Renal cortex interstitium (tissue), 11 donors: Measurements from ENCODE around the gene CEMIP. TPM values are rescaled to one million over a fixed set of nuclear protein-coding genes. Genes with fewer than 3 reads are reported as not detected.

Source experiments
- DNase-seq, 11 donors: peaks; one replicate each; pipeline ENCODE4 v3.0.0-alpha.2; 2013; ENCODE audit warnings: low read depth in 9 of 11, low spot score in 4 of 11; ENCODE audit errors: extremely low read depth in 1 of 11
- polyA plus RNA-seq, 3 donors: library from polyadenylated mRNA; unstranded; fragments of 120-200 nt; gene quantifications; one replicate each; pipeline ENCODE4 v1.2.1, GENCODE V29; 2013; ENCODE audit not compliant: insufficient read length in 3 of 3

CEMIP gene
- polyA plus RNA-seq, 3 donors: 3.5 to 5.4 (median 5.3) TPM

DNA sequence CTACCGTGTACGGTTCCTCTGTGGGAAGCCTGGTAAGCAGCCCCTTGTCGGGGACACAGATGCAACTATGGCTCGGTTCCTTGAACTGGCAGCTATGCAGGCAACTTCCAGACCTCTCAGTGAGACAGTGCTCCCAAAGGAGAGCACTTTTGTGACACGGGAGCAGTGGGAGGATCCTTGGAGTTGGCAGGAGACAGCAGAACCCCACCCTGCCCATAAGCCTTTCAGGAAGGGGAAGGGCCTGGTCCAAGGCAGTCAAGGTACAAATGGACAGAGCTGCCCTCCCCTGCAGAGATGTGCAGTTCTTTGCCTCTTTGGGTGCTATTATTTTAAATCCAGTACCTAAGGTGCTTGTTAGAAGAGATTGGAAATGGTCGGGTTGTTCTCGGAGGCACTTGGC is 115.9 kb downstream of the CEMIP start:
- DNase-seq: no peak

DNA sequence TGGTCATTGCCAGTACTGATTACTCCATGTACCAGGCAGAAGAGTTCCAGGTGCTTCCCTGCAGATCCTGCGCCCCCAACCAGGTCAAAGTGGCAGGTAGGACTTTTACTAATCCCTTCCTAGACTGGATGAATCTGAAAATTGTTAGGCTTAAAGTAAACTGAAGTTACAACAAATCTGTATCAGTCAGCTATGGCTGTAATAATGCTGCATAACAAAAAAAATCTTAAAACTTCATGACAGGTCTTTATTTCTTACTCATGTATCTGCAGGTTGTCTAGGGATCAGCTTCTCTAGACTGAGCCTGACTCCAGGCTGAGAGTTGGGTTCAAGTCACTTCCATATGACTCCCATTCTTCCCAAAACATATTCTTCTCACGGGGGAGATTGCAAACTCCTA is 116.8 kb downstream of the CEMIP start:
- DNase-seq: no peak

DNA sequence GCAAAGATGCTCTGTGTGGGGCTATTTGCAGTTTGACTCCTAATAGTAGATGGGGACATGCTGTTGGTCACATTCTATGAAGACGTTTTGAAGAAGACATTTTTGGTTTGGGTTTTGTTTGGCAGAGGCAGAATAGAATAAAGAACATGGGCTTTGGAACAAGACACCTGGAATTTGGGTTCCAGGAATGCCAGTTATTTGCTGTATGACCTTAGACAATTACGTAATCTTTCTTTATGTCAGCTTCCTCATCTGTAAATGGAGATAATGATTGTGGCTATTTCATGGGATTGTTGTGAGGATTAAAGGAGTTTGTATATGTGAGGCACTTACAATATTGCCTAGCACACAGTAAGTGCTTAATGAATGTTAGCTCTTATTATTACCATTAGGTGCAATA is 118.9 kb downstream of the CEMIP start:
- DNase-seq: no peak

DNA sequence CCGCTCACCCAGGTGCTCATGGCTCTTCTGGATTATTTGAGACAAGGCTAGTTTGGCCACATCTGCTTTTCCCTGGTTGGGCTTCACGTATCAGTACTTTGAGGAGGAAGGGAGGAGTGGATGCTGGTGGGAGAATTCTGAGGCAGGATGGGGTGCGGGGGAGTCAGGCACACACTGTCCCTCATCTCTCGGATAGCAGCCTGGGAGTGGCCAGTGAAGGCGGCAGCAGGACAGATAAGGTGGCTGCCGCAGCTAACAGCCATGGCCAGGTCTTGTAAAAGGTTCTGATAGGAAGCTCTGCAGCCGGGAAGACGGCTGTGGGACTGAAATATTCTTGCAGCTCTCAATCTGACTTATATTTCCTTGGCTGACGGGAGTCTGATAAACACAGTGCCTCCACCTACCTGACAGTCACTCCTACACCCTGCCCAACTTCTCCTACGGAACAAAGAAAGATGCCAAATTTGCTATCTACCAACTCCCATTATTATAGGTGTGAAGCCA is 123.2 kb downstream of the CEMIP start:
- peak in 5 of 11 donors; percentile 26 to 49 (median 38) for DNase-seq

DNA sequence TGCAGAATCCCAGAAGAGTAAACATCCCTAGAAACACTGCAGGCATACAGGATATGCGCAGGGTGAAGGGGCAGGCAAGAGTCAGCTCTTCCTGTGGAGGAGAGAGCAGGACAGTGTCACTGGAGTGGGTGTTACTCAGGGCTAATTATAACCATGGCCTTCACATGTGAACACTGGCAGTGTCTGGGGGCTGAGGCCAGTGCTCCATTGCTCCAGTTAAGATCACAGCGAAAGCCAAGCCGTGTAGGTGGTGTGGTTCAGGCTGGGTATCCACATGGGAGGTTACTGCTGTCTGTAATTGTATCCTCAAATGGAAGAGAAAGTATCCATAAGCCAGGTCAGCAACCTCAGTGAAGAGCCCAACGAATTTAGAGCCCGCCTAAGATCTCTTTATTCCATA is 125.8 kb downstream of the CEMIP start:
- DNase-seq: peak in 5 of 11 donors; percentile 24 to 61 (median 35)

DNA sequence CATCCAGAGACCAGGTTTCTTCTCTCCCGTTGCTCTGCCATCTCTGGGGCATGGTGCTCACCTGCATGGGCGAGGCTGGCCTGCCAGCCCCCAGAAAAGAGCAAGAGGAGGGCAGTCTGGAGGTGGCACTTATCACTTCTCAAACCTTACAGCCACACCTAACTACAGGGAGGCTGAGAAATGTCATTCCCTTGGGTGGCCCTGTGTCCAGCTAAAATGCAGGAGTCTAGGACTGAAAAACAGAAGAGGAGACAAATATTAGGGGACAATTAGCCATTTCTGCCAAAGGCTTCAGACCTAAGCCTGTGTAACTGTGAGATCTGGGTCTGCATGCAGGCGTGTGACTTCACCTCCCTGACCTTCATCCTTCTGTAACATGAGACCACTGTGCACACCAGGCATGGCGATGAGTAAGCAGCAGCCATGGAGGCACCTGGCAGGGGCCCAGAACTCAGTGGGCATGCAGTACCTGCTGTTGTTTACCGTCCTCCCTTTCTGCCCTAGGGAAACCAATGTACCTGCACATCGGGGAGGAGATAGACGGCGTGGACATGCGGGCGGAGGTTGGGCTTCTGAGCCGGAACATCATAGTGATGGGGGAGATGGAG is 127.1 kb downstream of the CEMIP start:
- peak in 5 of 11 donors; percentile 8 to 60 (median 41) for DNase-seq

DNA sequence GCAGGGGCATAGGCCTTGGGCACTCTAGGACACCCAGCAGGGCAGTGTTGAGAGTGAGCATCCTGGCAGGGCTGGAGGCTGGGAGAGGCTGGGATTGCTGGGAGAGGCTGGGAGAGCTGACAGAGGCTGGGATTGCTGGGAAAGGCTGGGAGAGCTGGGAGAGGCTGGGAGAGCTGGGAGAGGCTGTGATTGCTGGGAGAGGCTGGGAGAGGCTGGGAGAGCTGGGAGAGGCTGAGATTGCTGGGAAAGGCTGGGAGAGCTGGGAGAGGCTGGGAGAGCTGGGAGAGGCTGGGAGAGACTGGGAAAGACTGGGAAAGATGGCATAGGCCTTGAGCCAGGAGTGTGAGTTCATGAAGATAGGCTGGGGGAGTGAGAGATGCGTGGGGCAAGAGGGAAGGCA is 132.7 kb downstream of the CEMIP start:
- DNase-seq: no peak

DNA sequence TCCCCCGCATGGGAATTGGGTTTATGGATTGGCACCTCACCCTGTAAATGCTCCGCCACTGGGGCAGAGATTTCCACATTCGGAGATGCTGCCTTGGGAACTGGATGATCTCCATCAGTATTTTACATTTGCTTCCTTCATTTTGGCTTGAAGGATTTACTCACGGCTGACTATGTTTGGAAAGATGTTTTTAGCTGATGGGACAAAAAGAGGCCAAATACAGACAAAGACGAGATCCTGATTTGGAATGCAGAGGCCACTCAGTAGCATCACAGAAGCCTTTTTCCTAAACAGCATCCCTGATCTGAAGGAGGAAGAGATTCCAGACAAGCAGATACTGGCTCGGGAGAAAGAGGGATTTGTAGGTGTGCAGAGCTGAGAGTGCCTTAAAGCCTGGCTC is 133.5 kb downstream of the CEMIP start:
- no peak for DNase-seq

DNA sequence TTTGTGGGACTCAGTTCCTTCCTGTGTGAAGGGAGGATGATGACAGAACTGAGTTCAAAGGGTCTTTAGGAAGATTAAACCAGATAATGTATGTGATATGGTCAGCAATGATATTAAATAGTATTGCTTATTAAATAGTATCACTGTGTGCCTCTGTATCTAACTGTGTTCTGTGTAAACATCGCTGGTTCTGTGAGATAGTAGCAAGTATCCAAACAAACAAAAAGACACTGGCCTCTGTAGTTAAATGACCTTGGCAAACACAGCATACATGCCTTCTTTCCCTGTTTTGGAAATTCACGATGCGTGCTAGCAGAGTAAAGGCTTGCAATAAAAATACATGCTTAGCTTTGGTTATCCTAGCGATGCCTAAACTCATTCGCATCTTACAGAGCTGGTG is 134.4 kb downstream of the CEMIP start:
- no peak for DNase-seq

DNA sequence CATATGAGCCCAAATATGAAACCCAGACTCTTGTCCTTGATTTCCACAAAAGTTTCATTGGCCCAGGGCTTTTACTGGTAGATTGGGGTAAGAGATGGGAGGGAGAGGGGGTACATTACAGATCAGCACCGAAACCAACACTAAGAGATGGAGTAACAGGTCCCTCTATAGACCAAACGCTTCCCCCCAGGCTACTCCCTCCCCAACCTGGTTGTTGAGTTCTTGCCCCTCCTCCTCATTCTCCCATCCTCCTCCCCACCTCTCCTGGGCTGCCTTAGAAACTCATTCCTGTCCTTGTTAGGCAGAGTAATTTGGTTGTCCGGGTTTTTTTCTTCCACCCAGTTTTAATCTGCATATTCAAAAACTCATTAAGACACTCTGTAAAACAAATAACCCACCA is 136.3 kb downstream of the CEMIP start:
- DNase-seq: no peak

DNA sequence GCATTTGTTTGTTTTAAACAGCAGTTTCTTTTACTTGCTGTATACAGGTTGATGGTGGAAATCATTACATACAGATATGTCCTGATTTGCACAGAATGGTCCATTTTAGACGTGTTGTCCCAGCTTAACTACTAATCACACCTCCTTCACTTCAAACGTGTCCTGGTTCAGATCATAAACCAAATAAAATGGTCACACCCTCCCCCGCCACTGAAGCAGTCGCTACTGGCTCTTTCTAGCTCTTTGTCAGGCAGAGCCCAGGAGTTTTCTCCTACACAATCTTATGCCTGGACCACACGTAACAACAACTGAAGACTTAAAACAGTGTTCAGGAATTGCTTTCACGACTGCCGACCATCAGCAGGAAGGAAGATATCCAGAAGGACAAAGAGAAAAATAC is 136.9 kb downstream of the CEMIP start:
- no peak for DNase-seq

DNA sequence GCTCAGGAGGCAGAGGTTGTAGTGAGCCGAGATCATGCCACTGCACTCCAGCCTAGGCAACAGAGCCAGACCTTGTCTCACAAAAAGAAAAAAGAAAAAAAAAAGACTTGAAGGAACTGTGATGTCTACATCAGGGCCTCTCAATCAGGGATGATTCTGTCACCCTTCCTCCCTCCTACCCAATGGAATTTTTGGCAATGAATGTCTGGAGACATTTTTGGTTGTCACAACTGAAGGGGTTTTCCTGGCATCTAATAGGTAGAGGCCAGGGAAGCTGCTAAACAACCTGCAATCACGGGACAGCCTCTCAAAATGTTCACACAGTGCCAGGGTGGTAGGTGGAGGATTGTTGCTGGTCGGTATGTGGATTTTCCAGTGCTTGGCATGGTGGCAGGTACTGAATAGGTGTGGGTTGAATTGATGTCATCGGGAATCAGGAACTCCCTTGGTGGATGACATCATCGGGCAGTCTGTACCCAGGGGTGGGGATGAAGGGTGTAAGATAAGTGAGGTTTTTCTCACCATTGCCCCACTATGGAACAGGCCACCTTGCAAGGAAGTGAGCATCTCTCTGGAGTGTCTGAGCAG is 139.1 kb downstream of the CEMIP start:
- no peak for DNase-seq

DNA sequence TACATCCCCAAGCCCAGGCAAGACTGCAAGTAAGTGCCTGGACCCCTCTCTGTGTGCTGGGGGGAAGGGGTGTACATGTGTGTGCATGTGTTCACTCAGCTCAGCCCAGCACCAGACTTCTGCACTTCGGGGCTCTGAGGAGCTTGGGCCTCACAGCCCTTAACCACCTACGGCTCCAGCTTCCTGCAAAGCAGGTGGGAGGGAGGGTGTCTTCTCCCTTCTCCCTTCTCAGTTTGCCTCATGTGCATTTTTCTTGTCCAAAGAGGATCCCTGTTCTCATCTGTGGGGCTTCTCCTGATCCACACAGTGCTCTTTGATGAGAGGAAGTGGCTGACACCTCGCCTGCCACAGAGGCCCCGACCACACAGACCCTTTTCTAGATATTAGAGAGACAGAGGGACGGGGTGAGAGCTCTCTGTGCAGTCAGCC is 141.1 kb downstream of the CEMIP start:
- no peak for DNase-seq

DNA sequence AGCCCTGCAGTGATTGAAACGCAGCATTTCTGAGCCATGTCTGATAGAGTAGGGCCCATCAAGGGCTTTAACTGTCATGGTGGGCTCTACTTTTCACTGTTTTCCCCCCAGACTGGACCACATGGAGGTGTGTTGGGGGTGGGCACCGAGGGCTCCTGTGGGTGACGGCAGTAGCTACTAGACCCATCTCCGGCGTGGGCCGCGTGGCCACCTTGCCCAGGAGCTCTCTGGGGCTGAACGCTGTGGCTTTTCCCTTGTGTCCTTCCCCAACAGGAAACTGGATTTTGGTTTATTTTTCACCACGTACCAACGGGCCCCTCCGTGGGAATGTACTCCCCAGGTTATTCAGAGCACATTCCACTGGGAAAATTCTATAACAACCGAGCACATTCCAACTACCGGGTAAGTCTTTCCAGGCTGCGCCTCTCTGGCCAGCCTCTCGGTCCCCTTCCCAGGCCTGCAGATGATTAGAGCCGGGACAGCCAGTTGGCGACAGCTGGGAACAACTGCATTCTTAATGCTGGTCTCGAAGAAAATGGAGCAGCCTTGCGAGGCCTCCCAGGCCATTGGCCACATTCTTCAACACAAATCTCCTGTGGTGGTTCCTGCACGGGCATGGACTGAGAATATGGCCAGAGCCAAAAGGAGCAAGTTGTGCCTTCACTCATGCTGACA is 142.7 kb downstream of the CEMIP start:
- DNase-seq: no peak

DNA sequence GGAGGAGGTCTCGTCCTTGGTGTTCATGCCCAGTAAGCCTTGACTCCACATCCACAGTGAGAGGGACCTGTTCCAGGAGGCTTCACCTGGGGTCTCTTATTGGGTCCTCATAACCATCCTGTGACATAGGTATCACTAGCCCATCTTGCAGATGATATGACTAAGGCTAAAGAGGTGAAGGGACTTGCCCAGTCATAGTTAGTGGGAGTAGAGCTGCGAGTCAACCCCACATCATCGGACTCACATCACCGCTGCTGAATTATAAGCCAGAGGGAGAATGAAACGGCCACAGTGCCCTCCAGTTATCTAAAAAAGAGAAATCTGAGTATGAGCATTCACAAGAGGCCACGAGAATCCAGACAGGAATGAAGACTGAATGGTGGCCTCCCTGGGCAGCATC is 144.5 kb downstream of the CEMIP start:
- no peak for DNase-seq

DNA sequence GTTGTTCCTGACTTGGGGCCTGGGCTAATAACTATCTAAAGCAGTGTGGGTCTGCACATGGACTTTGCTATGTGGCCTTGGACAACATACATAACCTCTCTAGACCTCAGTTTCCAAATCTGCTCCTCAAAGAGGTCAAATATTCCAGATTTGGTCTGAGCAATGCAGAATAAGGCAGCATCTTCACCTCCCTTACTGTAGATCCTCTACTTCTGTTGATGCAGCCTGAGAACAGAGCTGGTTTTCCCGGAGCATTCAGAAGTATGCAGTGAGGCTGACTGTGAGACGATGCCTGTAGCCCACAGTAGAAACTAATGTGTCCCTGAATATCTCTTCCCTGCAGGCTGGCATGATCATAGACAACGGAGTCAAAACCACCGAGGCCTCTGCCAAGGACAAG is 145.1 kb downstream of the CEMIP start:
- no peak for DNase-seq

DNA sequence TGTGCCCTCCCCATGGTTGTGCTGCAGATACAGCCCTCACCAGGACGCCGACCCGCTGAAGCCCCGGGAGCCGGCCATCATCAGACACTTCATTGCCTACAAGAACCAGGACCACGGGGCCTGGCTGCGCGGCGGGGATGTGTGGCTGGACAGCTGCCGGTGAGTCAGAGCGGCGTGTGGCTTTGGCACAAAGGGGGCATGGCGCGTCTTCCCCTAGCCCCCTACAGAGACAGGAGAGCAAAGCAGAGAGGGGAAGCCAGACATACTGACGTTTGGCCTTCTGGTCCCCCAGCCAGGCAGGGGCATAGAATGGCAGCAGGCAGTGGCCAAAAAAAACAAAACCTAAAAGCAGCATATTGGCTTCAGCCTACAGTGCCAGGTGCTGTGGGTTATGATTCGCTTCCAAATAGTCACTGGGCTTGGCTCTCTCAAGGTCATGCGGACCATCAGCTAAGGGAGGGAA is 146.5 kb downstream of the CEMIP start:
- DNase-seq: no peak

DNA sequence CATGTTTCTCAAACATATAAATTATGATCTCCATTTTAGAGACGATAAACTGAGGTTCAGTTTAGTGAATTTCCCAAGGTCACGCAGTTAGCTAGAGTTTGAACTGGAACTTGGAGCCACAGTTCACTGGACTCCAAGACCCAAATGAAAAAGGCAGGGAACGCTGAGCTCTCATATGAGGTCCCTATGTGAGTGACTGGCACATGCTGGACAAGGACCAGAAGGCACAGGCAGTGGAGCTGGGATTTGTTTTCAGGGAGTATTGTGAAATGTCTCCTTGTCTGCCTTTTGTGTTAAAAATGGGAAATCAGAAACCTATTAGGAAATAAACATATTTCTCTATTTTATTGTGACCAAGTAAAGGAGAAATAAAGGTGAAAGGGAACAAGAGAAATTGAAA is 147.0 kb downstream of the CEMIP start:
- DNase-seq: no peak

DNA sequence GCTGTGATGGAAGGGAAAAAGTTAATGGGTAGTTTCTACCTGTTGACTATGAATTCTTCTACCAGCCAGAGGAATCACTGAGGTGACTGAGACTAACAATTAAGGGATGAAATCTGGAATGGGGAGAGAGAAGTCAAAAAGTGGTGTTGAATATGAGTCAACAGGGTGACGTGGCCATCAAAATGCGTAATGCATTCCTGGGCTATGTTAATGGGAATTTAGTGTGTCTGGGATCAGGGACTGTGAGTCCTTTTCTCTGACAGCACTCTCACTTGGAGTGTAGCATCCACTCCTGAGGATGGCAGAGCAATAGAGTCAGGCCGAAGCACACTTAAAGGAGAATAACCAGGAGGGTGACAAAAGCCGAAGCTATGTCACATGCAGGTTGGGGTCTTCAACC is 150.1 kb downstream of the CEMIP start:
- DNase-seq: no peak

DNA sequence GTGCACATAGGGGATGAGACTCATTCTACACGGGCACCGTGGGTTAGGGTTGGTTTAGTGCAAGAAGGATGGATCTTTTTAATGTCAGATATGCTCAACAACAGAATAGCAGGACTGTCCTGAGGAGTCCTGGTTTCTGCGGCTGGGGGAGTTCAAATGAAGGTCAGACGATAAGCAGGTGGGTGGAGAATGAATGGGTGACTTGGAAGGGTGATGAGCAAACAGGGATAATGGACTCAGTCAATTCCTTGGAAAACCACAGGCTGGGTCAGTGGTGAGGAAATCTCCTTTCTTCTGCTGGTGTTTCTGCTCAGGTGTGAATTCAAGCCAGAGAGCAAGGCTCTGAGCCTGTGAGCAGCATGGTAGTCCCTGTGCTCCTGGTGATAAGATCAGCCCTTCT is 150.5 kb downstream of the CEMIP start:
- no peak for DNase-seq
